ENCODE data around the gene DACH1.

DNA sequence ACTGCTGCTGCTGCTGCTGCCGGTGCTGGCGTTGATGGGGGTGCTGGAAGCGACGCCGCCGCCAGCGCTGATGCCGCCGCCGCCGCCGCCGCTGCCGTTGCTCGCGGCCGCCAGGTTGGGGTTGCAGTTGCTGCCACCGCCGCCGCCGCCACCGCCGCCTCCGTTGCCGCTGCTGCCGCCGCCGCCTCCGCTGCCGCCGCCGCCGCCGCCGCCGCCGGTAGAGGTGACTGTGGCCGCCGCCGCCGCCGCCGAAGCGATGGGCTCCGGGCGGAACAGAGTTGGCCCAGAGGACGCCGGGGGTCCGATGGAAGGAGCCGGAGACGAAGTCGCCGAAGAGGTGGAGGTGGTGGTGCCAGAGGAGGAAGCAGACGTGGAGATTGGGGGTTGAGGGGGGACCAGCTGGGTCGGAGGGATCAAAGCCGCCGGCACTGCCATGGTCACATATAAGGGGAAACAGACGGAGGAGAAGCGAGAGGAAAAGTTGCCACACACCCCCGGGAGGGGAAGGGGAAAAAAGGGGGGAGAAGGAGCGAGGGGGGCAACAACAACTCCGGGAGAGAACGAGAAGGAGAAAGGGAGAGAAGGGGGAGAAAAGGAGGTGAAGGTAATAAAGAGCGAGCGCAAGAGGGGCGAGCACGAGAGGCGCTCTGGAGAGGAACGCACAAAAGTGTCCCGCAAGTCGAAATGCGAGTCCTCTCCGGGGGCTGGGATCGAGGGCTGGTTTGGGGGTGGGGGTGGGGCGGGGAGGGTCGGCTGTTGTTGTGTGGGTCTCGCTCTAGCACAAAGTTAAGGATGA is 471 bp downstream of the DACH1 start:
- TF ChIP-seq, protein P1, sequence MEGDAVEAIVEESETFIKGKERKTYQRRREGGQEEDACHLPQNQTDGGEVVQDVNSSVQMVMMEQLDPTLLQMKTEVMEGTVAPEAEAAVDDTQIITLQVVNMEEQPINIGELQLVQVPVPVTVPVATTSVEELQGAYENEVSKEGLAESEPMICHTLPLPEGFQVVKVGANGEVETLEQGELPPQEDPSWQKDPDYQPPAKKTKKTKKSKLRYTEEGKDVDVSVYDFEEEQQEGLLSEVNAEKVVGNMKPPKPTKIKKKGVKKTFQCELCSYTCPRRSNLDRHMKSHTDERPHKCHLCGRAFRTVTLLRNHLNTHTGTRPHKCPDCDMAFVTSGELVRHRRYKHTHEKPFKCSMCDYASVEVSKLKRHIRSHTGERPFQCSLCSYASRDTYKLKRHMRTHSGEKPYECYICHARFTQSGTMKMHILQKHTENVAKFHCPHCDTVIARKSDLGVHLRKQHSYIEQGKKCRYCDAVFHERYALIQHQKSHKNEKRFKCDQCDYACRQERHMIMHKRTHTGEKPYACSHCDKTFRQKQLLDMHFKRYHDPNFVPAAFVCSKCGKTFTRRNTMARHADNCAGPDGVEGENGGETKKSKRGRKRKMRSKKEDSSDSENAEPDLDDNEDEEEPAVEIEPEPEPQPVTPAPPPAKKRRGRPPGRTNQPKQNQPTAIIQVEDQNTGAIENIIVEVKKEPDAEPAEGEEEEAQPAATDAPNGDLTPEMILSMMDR (conservative IDR thresholded peaks at IDR 0.05; ENCODE audit: low read length), result no peak
- TF ChIP-seq EZH2phosphoT487 (IDR thresholded peaks at IDR 0.05; ENCODE audit: borderline replicate concordance, low read depth, low read length), result no peak

All from OCI-LY7 (cell line).